HepG2 (cell line): ENCODE measurements around the gene FHL5. TPM values are rescaled to one million over a fixed set of nuclear protein-coding genes. Genes with fewer than 3 reads are reported as not detected.

Source experiments
- ATAC-seq: fragments of 200-7000 bp; cut with Tn5 transposase; 3 replicates; pipeline ENCODE4 v1.9.1; 2020; ENCODE audit warnings: mild to moderate bottlenecking, moderate library complexity
- BruUV-seq: library from RNA; stranded (reverse); fragments of 400-500 nt; replicated peaks from 2 replicates; lab custom pipeline; 2021; lab: Mats Ljungman, UMichigan
- CTCF ChIA-PET: fragments of 300-600 bp; formaldehyde crosslinking; extraction: SDS; loops from one replicate; lab custom pipeline; 2021; ENCODE audit warnings: low total read pairs, inconsistent platforms, low intra/inter-chr PET ratio; lab: Yijun Ruan, JAX
- POLR2A ChIA-PET: fragments of 350-600 bp; sonication (Branson Sonifier 250); formaldehyde crosslinking; loops from one replicate; lab custom pipeline; 2020; ENCODE audit warnings: antibody characterized with exemption, inconsistent platforms; lab: Yijun Ruan, JAX
- DNase-seq: peaks from one replicate; pipeline ENCODE4 v3.0.0-alpha.2; 2015; ENCODE audit warnings: low spot score
- FAIRE-seq: peaks from 3 replicates; lab custom pipeline; 2011; peaks lifted over from hg19 to GRCh38; lab: Jason Lieb, UNC
- H2AFZ ChIP-seq: one replicate; pipeline ENCODE4 v1.6.1; 2011; ENCODE audit warnings: low read length, inconsistent platforms
- H3K27ac ChIP-seq: fragments of 300-600 bp; 3 replicates; pipeline ENCODE4 v1.8.0; 2011; ENCODE audit warnings: mixed run types, mild to moderate bottlenecking, mixed read lengths, low read length, inconsistent platforms; ENCODE audit not compliant: insufficient read depth; ENCODE audit errors: extremely low read length
- H3K27me3 ChIP-seq, 2 experiments: fragments of 200-600 bp in 1 of 2; 2 replicates in 1 of 2; 3 replicates in 1 of 2; pipeline versions ENCODE4 v1.6.0 to v1.8.0; 2011; ENCODE audit warnings: low read length in 2 of 2, mild to moderate bottlenecking in 2 of 2, moderate library complexity in 2 of 2, inconsistent platforms in 1 of 2; ENCODE audit not compliant: insufficient read depth in 2 of 2, control insufficient read depth in 1 of 2
- H3K36me3 ChIP-seq, 2 experiments: fragments of 200-600 bp in 1 of 2; replicated peaks in 1 of 2; 2 replicates in 1 of 2; 3 replicates in 1 of 2; pipeline versions ENCODE4 v1.5.1 to v1.8.0; 2011; ENCODE audit warnings: low read length in 2 of 2, inconsistent platforms in 1 of 2; ENCODE audit not compliant: insufficient read depth in 2 of 2, control insufficient read depth in 1 of 2
- H3K4me1 ChIP-seq: 2 replicates; pipeline ENCODE4 v1.5.1; 2012; ENCODE audit warnings: low read length, inconsistent platforms; ENCODE audit not compliant: insufficient read depth
- H3K4me2 ChIP-seq: 2 replicates; pipeline ENCODE4 v1.6.0; 2011; ENCODE audit warnings: low read depth, low read length, inconsistent platforms
- H3K4me3 ChIP-seq, 3 experiments: fragments of 200-600 bp in 1 of 3; sonication (generic), shearing (Covaris generic) in 1 of 3; replicated peaks in 1 of 3; 2 replicates each; pipeline ENCODE4 v1.5.1; 2011 to 2016; ENCODE audit warnings: low read length in 3 of 3, inconsistent platforms in 2 of 3, low read depth in 2 of 3, mild to moderate bottlenecking in 2 of 3, control low read depth in 1 of 3, mixed read lengths in 1 of 3; ENCODE audit not compliant: insufficient read depth in 1 of 3
- H3K79me2 ChIP-seq: one replicate; pipeline ENCODE4 v1.6.1; 2011; ENCODE audit warnings: low read length, inconsistent platforms; ENCODE audit not compliant: insufficient read depth
- H3K9ac ChIP-seq: 2 replicates; pipeline ENCODE4 v1.6.0; 2011; ENCODE audit warnings: mild to moderate bottlenecking, low read depth, low read length, inconsistent platforms; ENCODE audit not compliant: insufficient read depth
- H3K9me3 ChIP-seq: 2 replicates; pipeline ENCODE4 v1.5.1; 2012; ENCODE audit warnings: mild to moderate bottlenecking, low read length
- H4K20me1 ChIP-seq: 2 replicates; pipeline ENCODE4 v1.6.0; 2011; ENCODE audit warnings: inconsistent platforms, mild to moderate bottlenecking, low read length, moderate library complexity; ENCODE audit not compliant: insufficient read depth
- BCL3 ChIP-seq: sonication (generic); formaldehyde crosslinking; IDR thresholded peaks from 2 replicates; pipeline ENCODE4 v1.5.1; 2020; ENCODE audit warnings: mild to moderate bottlenecking, missing genetic modification reagents, moderate library complexity
- CBFB ChIP-seq: sonication (generic); formaldehyde crosslinking; IDR thresholded peaks from 2 replicates; pipeline ENCODE4 v1.4.0; 2020; ENCODE audit warnings: missing genetic modification reagents
- ELF1 ChIP-seq: sonication (generic); formaldehyde crosslinking; IDR thresholded peaks from 2 replicates; pipeline ENCODE4 v1.4.0; 2020; ENCODE audit warnings: missing genetic modification reagents
- HOMEZ ChIP-seq: IDR thresholded peaks from 2 replicates; pipeline ENCODE4 v1.6.1; 2016; ENCODE audit warnings: low read depth
- KDM1A ChIP-seq: IDR thresholded peaks from 2 replicates; pipeline ENCODE4 v1.6.1; 2016; ENCODE audit warnings: missing compliant biosample characterization
- MTA3 ChIP-seq: sonication (generic); formaldehyde crosslinking; IDR thresholded peaks from 2 replicates; pipeline ENCODE4 v1.4.0; 2020; ENCODE audit warnings: missing genetic modification reagents
- SIN3B ChIP-seq: fragments of 150-350 bp; IDR thresholded peaks from 2 replicates; pipeline ENCODE4 v1.6.1; 2014; ENCODE audit warnings: low read length
- SMARCE1 ChIP-seq: fragments of 450-650 bp; IDR thresholded peaks from 2 replicates; pipeline ENCODE4 v1.6.1; 2017; ENCODE audit warnings: borderline replicate concordance
- ZBTB3 ChIP-seq: sonication (generic); formaldehyde crosslinking; IDR thresholded peaks from 2 replicates; pipeline ENCODE4 v1.4.0; 2020; ENCODE audit warnings: low read depth, mild to moderate bottlenecking, moderate library complexity, missing genetic modification reagents, borderline replicate concordance
- ZNF7 ChIP-seq: IDR thresholded peaks from 2 replicates; pipeline ENCODE4 v1.6.1; 2016; ENCODE audit warnings: missing biosample characterization, missing genetic modification reagents
- WGBS: methylation state at CpG from one replicate; pipeline ENCODE4 v1.1.6; 2017; ENCODE audit warnings: low lambda C conversion rate; 5-methylcytosine and 5-hydroxymethylcytosine counted together
- in situ Hi-C: cut with HindIII; loops from 2 replicates; pipeline ENCODE4 v1.10.0; 2017; ENCODE audit warnings: low pct_unique_long_range_greater_than_20kb; ENCODE audit not compliant: extremely low pct_ligation_motif_present
- intact Hi-C: fragments of 100-400 bp; cut with micrococcal nuclease; formaldehyde crosslinking; loops from one replicate; pipeline ENCODE4 v1.10.0; 2022; ENCODE audit not compliant: unreplicated experiment
- polyA plus RNA-seq, 8 experiments: library from polyadenylated mRNA; depleted of rRNA in 3 of 8; stranded (reverse) in 7 of 8; unstranded in 1 of 8; fragments of >200 nt; fragmentation: Illumina TruSeq in 4 of 8; extraction: Trizol in 4 of 8; gene quantifications; 2 replicates each; pipeline versions ENCODE4 v1.2.1 to v1.2.3, GENCODE V29; 2011 to 2016; ENCODE audit warnings: low read depth in 4 of 8, missing spikeins in 1 of 8, mixed read lengths in 1 of 8; ENCODE audit not compliant: insufficient read depth in 1 of 8
- total RNA-seq, 5 experiments: library from RNA; depleted of rRNA; stranded (reverse); fragments of >200 nt; fragmentation: Illumina TruSeq; extraction: Trizol; gene quantifications; 2 replicates each; pipeline ENCODE4 v1.2.3, GENCODE V29; 2016; ENCODE audit warnings: low read depth in 1 of 5
- TF ChIP-seq, protein P1 (sequence below): sonication (generic); formaldehyde crosslinking; IDR thresholded peaks from 2 replicates; pipeline ENCODE4 v1.4.0; 2020; ENCODE audit warnings: missing genetic modification reagents, borderline replicate concordance
- TF ChIP-seq, protein P2 (sequence below): fragments of 450-650 bp; IDR thresholded peaks from 2 replicates; pipeline ENCODE4 v1.6.1; 2016
- TF ChIP-seq, protein P3 (sequence below): sonication (generic); formaldehyde crosslinking; IDR thresholded peaks from 2 replicates; pipeline ENCODE4 v1.4.0; 2020; ENCODE audit warnings: missing genetic modification reagents

The FHL5 gene
- total and polyA plus RNA-seq, 2 of the 13 experiments (the other 11 are each of a cell fraction or from before 2014, with no cell fraction given) = not detected

GRCh38 chr6:96537726-96538125, 25.2 kb upstream of the FHL5 start:
- ChIA-PET CTCF (no interaction called here), POLR2A (no interaction called here)
- H3K27ac ChIP-seq = no peak overlapping the region
- in situ Hi-C loops (no loop called here), intact Hi-C loops (no loop called here)
- H3K36me3 ChIP-seq = peaks cover 2 to 47% of the 10 kb centered on the region in 2 experiments
- ATAC-seq (no peak), FAIRE-seq (no peak), DNase-seq (no peak)
- no peak overlapping the region for H3K9ac ChIP-seq
- H4K20me1 ChIP-seq = no peaks in the 10 kb centered on the region
- H2AFZ ChIP-seq = no peak overlapping the region
- H3K4me2 ChIP-seq = no peak overlapping the region
- no peak overlapping the region for H3K4me3 ChIP-seq
- WGBS = 98% methylated on average over 5 of the region's 5 CpGs
- no TSS peak for BruUV-seq
- no peak for TF ChIP-seq ZNF7 (CRISPR knock-in tag)
- TF ChIP-seq, protein P1, sequence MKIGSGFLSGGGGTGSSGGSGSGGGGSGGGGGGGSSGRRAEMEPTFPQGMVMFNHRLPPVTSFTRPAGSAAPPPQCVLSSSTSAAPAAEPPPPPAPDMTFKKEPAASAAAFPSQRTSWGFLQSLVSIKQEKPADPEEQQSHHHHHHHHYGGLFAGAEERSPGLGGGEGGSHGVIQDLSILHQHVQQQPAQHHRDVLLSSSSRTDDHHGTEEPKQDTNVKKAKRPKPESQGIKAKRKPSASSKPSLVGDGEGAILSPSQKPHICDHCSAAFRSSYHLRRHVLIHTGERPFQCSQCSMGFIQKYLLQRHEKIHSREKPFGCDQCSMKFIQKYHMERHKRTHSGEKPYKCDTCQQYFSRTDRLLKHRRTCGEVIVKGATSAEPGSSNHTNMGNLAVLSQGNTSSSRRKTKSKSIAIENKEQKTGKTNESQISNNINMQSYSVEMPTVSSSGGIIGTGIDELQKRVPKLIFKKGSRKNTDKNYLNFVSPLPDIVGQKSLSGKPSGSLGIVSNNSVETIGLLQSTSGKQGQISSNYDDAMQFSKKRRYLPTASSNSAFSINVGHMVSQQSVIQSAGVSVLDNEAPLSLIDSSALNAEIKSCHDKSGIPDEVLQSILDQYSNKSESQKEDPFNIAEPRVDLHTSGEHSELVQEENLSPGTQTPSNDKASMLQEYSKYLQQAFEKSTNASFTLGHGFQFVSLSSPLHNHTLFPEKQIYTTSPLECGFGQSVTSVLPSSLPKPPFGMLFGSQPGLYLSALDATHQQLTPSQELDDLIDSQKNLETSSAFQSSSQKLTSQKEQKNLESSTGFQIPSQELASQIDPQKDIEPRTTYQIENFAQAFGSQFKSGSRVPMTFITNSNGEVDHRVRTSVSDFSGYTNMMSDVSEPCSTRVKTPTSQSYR (CRISPR knock-in tag) = no peak
- no peak for TF ChIP-seq SIN3B
- TF ChIP-seq, protein P2, sequence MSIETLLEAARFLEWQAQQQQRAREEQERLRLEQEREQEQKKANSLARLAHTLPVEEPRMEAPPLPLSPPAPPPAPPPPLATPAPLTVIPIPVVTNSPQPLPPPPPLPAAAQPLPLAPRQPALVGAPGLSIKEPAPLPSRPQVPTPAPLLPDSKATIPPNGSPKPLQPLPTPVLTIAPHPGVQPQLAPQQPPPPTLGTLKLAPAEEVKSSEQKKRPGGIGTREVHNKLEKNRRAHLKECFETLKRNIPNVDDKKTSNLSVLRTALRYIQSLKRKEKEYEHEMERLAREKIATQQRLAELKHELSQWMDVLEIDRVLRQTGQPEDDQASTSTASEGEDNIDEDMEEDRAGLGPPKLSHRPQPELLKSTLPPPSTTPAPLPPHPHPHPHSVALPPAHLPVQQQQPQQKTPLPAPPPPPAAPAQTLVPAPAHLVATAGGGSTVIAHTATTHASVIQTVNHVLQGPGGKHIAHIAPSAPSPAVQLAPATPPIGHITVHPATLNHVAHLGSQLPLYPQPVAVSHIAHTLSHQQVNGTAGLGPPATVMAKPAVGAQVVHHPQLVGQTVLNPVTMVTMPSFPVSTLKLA = no peak
- no peak for TF ChIP-seq SMARCE1
- TF ChIP-seq CBFB (CRISPR knock-in tag) = no peak
- TF ChIP-seq, protein P3, sequence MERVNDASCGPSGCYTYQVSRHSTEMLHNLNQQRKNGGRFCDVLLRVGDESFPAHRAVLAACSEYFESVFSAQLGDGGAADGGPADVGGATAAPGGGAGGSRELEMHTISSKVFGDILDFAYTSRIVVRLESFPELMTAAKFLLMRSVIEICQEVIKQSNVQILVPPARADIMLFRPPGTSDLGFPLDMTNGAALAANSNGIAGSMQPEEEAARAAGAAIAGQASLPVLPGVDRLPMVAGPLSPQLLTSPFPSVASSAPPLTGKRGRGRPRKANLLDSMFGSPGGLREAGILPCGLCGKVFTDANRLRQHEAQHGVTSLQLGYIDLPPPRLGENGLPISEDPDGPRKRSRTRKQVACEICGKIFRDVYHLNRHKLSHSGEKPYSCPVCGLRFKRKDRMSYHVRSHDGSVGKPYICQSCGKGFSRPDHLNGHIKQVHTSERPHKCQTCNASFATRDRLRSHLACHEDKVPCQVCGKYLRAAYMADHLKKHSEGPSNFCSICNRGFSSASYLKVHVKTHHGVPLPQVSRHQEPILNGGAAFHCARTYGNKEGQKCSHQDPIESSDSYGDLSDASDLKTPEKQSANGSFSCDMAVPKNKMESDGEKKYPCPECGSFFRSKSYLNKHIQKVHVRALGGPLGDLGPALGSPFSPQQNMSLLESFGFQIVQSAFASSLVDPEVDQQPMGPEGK (CRISPR knock-in tag) = no peak
- no peak for TF ChIP-seq HOMEZ
- TF ChIP-seq ELF1 (CRISPR knock-in tag) = no peak
- no peak for TF ChIP-seq BCL3
- no peak for TF ChIP-seq ZBTB3 (CRISPR knock-in tag)
- no peak for TF ChIP-seq MTA3
- TF ChIP-seq KDM1A = no peak
- H3K4me1 ChIP-seq = no peaks in the 10 kb centered on the region
- H3K9me3 ChIP-seq = no peaks in the 10 kb centered on the region
- H3K79me2 ChIP-seq = no peaks in the 10 kb centered on the region
- H3K27me3 ChIP-seq = no peaks in the 10 kb centered on the region
